Epithelial cell of umbilical artery (primary cell): Measurements from ENCODE around the gene LFNG. TPM values are rescaled to one million over a fixed set of nuclear protein-coding genes. Genes with fewer than 3 reads are reported as not detected.

Source experiments
- total RNA-seq: library from RNA; depleted of rRNA; stranded (reverse); fragments of >200 nt; gene quantifications from 2 replicates; pipeline ENCODE4 v1.2.3, GENCODE V29; 2014

The LFNG gene
- total RNA-seq, result 8.8 and 12.7 TPM in 2 replicates

DNA sequence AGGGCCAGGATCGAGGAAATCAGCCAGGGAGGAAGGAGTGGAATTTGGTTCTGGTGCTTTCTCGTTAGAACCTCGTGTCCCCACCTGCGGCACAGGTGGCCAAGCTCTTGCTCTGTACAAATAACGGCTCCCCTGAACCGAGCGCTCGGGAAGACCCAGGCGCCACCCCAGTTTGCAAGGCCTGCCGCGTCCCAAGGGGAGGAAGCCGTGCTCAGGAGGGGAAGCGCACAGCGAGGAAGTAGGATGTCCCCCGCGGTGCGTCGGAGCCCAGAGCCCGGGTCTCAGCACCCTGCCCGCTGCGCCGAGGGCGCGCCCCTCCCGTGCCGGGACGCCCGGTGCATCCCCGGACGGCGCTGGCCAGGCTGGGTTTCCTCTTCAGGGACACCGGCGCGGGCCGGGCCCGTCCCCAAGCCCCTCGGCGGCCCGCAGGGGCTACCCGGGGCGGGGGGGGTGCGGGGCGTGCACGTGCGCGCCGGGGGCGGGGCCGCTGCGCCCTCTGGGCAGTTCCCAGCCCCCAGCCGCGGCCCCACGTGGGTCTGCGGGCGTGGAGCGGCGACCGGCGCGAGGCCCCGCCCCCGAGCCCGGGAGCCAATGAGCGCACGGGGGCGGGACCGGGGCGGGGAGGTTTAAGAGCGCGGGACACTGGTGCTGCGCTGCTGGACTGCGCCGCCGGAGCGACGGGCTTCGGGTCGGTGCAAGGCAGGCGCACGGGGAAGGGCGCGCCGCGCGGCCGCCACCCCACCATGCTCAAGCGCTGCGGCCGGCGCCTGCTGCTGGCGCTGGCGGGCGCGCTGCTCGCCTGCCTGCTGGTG, at the start of gene LFNG:
Gene LFNG (plus strand): TSS at position 656 of the 812 bp plus-strand sequence. CDS start 88 bp downstream, at position 744.

DNA sequence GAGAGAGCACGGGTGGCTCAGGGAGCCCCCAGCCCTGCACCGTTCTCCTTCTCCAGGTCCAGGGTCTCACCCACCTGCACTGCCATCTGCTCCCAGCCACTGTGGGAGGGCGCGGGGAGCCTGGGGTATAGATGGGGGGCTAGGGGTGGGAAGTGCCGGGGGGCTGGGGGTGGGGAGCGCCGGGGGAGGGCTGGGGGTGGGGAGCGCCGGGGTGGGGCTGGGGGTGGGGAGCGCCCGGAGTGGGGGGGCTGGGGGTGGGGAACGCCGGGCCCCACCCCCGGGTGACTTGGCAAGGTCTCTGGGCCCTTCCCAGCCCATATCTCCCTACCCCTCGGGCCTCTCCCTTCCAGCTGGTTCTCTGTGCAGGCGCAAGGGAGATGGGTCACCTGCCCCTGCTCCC, 43.3 kb upstream of the LFNG start, which contains the start of gene GRIFIN:
Gene GRIFIN (minus strand): TSS at position 101 of the 400 bp plus-strand sequence. CDS start 15 bp downstream, at position 86.

DNA sequence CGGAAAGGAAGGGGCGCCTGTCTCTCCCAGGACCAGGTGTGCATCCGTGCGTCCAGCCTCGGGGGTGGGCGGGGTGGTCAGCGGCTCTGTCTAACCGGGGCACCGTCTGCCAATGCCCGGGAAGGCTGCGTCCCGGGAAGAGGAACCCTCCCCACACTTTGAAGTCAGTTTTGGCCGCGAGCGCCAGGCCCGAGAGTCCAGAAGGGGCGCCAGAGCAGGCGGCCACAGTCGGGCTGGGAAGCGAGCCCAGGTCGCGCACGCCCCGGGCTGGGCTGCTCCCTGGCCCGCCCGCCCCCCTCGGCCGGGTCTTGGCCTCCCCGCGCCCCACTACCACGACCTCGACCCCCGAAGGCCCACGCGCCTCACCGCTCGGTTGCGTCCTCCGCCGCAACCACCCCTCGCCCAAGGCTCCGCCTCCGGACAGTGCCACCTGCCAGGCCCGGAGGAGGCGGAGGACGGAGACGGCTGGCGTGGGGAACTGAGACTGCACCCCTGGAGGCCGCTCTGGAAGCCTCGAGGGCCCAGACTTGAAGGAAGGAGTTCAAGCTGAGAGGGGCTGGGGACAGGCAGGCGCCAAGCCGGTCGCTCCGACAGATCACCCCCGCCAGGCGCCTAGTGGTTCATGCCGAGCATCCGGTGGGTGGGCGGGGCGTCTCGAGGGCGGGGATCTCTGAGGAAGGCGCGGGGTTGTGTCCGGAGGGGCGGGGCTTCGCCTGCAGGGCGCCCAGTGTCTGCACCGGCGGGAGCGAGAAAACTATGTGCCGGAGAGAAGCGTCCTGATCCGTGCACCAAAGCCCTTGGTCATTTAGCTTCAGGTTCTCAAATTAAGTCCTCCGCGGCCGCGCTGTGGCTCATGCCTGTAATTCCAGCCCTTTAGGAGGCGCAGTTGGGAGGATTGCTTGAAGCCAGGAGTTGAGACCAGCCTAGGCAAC, 35.8 kb downstream of the LFNG start, which contains the start of gene BRAT1:
Gene BRAT1 (minus strand): TSS at position 404 of the 932 bp plus-strand sequence. CDS start 1,093 bp downstream, outside the sequence.

DNA sequence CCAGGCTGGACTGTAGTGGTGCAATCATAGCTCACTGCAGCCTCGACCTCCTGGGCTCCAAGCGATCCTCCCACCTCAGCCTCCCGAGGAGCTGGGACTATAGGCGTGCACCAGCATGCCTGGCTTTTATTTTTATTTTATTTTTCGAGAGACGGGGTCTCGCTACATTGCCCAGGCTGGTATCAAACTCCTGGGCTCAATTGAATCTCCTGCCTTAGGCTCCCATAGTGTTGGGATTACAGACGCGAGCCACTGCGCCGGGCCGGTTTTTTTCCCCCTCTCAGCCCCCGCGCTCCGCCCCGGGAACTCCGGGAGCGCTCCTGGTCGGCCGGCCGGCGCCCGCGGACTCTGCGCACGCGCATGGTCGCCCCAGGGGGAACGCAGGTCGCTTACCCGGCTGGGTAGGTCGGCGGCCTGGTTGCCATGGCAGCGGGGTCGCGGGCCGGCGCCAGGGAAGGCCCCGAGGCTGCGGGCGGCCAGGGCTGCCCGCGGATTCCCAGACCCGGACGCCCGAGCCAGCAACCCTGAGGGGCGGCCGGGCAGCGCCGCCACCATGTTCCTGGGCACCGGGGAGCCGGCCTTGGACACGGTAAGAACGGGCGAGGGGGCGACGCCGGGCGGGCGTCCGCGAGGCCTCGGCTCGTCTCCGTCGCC, 39.2 kb downstream of the LFNG start, which contains the start of gene IQCE:
Gene IQCE (plus strand): TSS at position 351 of the 654 bp plus-strand sequence. CDS start 203 bp downstream, at position 554.

Other genes with a start within 250 kb of the LFNG start
- 6.8 and 8.5 TPM in 2 replicates for gene SNX8, start 205.3 kb upstream of the LFNG start, total RNA-seq
- gene EIF3B, start 164.9 kb upstream of the LFNG start, total RNA-seq, result 235 and 272 TPM in 2 replicates
- gene CHST12, start 116.2 kb upstream of the LFNG start, total RNA-seq, result 1.3 and 10.3 TPM in 2 replicates
- gene GRIFIN, start 43.4 kb upstream of the LFNG start, total RNA-seq, result not detected in 2 replicates
- 21.4 and 24.5 TPM in 2 replicates for gene BRAT1, start 35.8 kb downstream of the LFNG start, total RNA-seq
- gene IQCE, start 39.2 kb downstream of the LFNG start, total RNA-seq, result 4.9 and 7.3 TPM in 2 replicates
- 48.1 and 54.0 TPM in 2 replicates for gene TTYH3, start 112.2 kb downstream of the LFNG start, total RNA-seq
- not detected in 2 replicates for gene AMZ1, start 168.4 kb downstream of the LFNG start, total RNA-seq